ENCODE data around the gene TBC1D8.

The TBC1D8 gene

GRCh38 chr2:100997509-100998234, 153.5 kb downstream of the TBC1D8 start:
- DNase-seq (ENCODE audit: low spot score), result no peak

- DNase-seq (ENCODE audit: low spot score), result no peak
Measured at GRCh38 chr2:100995309-100996075, 155.7 kb downstream of the TBC1D8 start.

GRCh38 chr2:100993294-100993693, 157.9 kb downstream of the TBC1D8 start:
- no peak for DNase-seq (ENCODE audit: low spot score)

GRCh38 chr2:100992262-100992661, 158.9 kb downstream of the TBC1D8 start:
- no peak for DNase-seq (ENCODE audit: low spot score)

- DNase-seq (ENCODE audit: low spot score), result no peak
Measured at GRCh38 chr2:100991404-100991773, 159.8 kb downstream of the TBC1D8 start.

- DNase-seq (ENCODE audit: low spot score), result no peak
Measured at GRCh38 chr2:100990650-100991403, 160.4 kb downstream of the TBC1D8 start.

- no peak for DNase-seq (ENCODE audit: low spot score)
Measured at GRCh38 chr2:100990166-100990565, 161.0 kb downstream of the TBC1D8 start.

GRCh38 chr2:100989666-100990065, 161.5 kb downstream of the TBC1D8 start:
- DNase-seq (ENCODE audit: low spot score), result no peak

- DNase-seq (ENCODE audit: low spot score), result no peak
Measured at GRCh38 chr2:100988630-100989417, 162.4 kb downstream of the TBC1D8 start.

- no peak for DNase-seq (ENCODE audit: low spot score)
Measured at GRCh38 chr2:100987974-100988373, 163.2 kb downstream of the TBC1D8 start.

- no peak for DNase-seq (ENCODE audit: low spot score)
Measured at GRCh38 chr2:100987536-100987935, 163.6 kb downstream of the TBC1D8 start.

- DNase-seq (ENCODE audit: low spot score), result no peak
Measured at GRCh38 chr2:100986157-100986556, 165.0 kb downstream of the TBC1D8 start.

GRCh38 chr2:100984892-100985307, 166.3 kb downstream of the TBC1D8 start:
- peak; percentile 68 for DNase-seq (ENCODE audit: low spot score)

GRCh38 chr2:100983684-100984310, 167.4 kb downstream of the TBC1D8 start:
- DNase-seq (ENCODE audit: low spot score), result no peak

- no peak for DNase-seq (ENCODE audit: low spot score)
Measured at GRCh38 chr2:100983201-100983600, 168.0 kb downstream of the TBC1D8 start.

- DNase-seq (ENCODE audit: low spot score), result no peak
Measured at GRCh38 chr2:100982431-100982861, 168.7 kb downstream of the TBC1D8 start.

- no peak for DNase-seq (ENCODE audit: low spot score)
Measured at GRCh38 chr2:100981011-100981410, 170.2 kb downstream of the TBC1D8 start.

GRCh38 chr2:100980046-100980445, 171.1 kb downstream of the TBC1D8 start:
- no peak for DNase-seq (ENCODE audit: low spot score)

- no peak for DNase-seq (ENCODE audit: low spot score)
Measured at GRCh38 chr2:100978582-100979191, 172.5 kb downstream of the TBC1D8 start.

- DNase-seq (ENCODE audit: low spot score), result no peak
Measured at GRCh38 chr2:100977511-100977910, 173.7 kb downstream of the TBC1D8 start.
